Naive thymus-derived CD4-positive, alpha-beta T cell (primary cell): ENCODE data around the gene RAB40C. TPM values are rescaled to one million over a fixed set of nuclear protein-coding genes. Genes with fewer than 3 reads are reported as not detected.
"Not testable (repeated sequence)": the region's sequence is repeated elsewhere in the genome, so short reads cannot be mapped to it uniquely, and the experiment has no call there.

Experiments used
- ATAC-seq: fragments of 150-1000 bp; cut with Tn5 transposase; 2 replicates; pipeline ENCODE4 v1.10.0; 2021; ENCODE audit warnings: mild to moderate bottlenecking, moderate library complexity
- CTCF ChIA-PET: fragments of 350-600 bp; sonication (Branson Sonifier 250); formaldehyde crosslinking; loops from one replicate; lab custom pipeline; 2021; ENCODE audit warnings: antibody characterized with exemption; lab: Charles Lee
- POLR2A ChIA-PET: fragments of 350-600 bp; sonication (Branson Sonifier 250); formaldehyde crosslinking; loops from one replicate; lab custom pipeline; 2021; ENCODE audit warnings: antibody characterized with exemption, inconsistent platforms; lab: Charles Lee
- DNase-seq, 9 donors: peaks; one replicate each; pipeline versions ENCODE4 v3.0.0 to v3.0.0-alpha.2; 2020 to 2022; ENCODE audit warnings: mixed read lengths in 1 of 9
- H3K27ac ChIP-seq: one replicate; pipeline ENCODE4 v1.7.0; 2013; ENCODE audit warnings: mild to moderate bottlenecking, low read depth, low read length, moderate library complexity
- H3K27me3 ChIP-seq, 2 donors: one replicate each; pipeline ENCODE4 v1.7.0; 2013; ENCODE audit warnings: low read length in 2 of 2, mild to moderate bottlenecking in 2 of 2, moderate library complexity in 2 of 2; ENCODE audit not compliant: control insufficient read depth in 2 of 2, insufficient read depth in 2 of 2
- H3K36me3 ChIP-seq, 3 experiments: 1 replicate in 2 of 3; 2 replicates in 1 of 3; pipeline ENCODE4 v1.7.0; 2013; ENCODE audit warnings: low read length in 3 of 3, mild to moderate bottlenecking in 3 of 3, moderate library complexity in 1 of 3; ENCODE audit not compliant: insufficient read depth in 3 of 3, control insufficient read depth in 2 of 3
- H3K4me1 ChIP-seq, 2 donors: one replicate each; pipeline ENCODE4 v1.7.0; 2013; ENCODE audit warnings: low read length in 2 of 2, mild to moderate bottlenecking in 2 of 2, moderate library complexity in 1 of 2; ENCODE audit not compliant: control insufficient read depth in 2 of 2, insufficient read depth in 2 of 2
- H3K4me3 ChIP-seq: 2 replicates; pipeline ENCODE4 v1.7.0; 2013; ENCODE audit warnings: mild to moderate bottlenecking, low read length
- H3K9me3 ChIP-seq, 3 experiments: 1 replicate in 2 of 3; 2 replicates in 1 of 3; pipeline ENCODE4 v1.7.0; 2013; ENCODE audit warnings: low read length in 3 of 3; ENCODE audit not compliant: control insufficient read depth in 2 of 3
- H3K27ac Mint-ChIP-seq, 9 donors: one replicate each; pipeline ENCODE4 v1.8.0; 2020 to 2022; ENCODE audit warnings: mixed read lengths in 9 of 9, mild to moderate bottlenecking in 8 of 9, moderate library complexity in 5 of 9, inconsistent platforms in 2 of 9
- H3K27me3 Mint-ChIP-seq, 5 donors: one replicate each; pipeline ENCODE4 v1.8.0; 2021 to 2022; ENCODE audit warnings: mixed read lengths in 5 of 5, mild to moderate bottlenecking in 1 of 5
- H3K36me3 Mint-ChIP-seq, 5 donors: one replicate each; pipeline ENCODE4 v1.8.0; 2020 to 2022; ENCODE audit warnings: mixed read lengths in 5 of 5, mild to moderate bottlenecking in 3 of 5, inconsistent platforms in 1 of 5
- H3K4me1 Mint-ChIP-seq, 7 donors: one replicate each; pipeline ENCODE4 v1.8.0; 2020 to 2022; ENCODE audit warnings: mixed read lengths in 7 of 7, mild to moderate bottlenecking in 3 of 7, inconsistent platforms in 1 of 7
- H3K4me3 Mint-ChIP-seq, 10 donors: one replicate each; pipeline ENCODE4 v1.8.0; 2020 to 2022; ENCODE audit warnings: mild to moderate bottlenecking in 10 of 10, mixed read lengths in 10 of 10, moderate library complexity in 6 of 10, inconsistent platforms in 2 of 10
- H3K9me3 Mint-ChIP-seq, 11 donors: one replicate each; pipeline ENCODE4 v1.8.0; 2020 to 2022; ENCODE audit warnings: mixed read lengths in 11 of 11, mild to moderate bottlenecking in 4 of 11, inconsistent platforms in 1 of 11, moderate library complexity in 1 of 11
- intact Hi-C, 2 donors: fragments of 100-400 bp; cut with micrococcal nuclease; formaldehyde crosslinking; loops; one replicate each; pipeline ENCODE4 v1.15.1; 2023
- polyA plus RNA-seq, 2 donors: library from polyadenylated mRNA; unstranded; fragments of 300-500 nt; fragmentation: Illumina TruSeq; gene quantifications; one replicate each; pipeline ENCODE4 v1.2.3, GENCODE V29; 2021
- total RNA-seq, 6 experiments: library from RNA in 5 of 6; stranded (reverse) in 5 of 6; gene quantifications; 1 replicate in 5 of 6; 2 replicates in 1 of 6; pipeline ENCODE4 v1.2.3 and lab custom pipeline; 2021 to 2026

The RAB40C gene
- total and polyA plus RNA-seq, 7 experiments from 2014 or later: 7.9 to 23.2 (median 17.5) TPM

GRCh38 chr16:595094-595528 is 5.2 kb downstream of the RAB40C start:
- DNase-seq (no peak), ATAC-seq (no peak)
- peaks cover 14 to 43% (median 34%) of the 10 kb centered on the region in 7 donors for H3K4me1 Mint-ChIP-seq
- H3K36me3 Mint-ChIP-seq: peaks cover 0 to 15% (median 0%) of the 10 kb centered on the region in 5 donors
- H3K4me3 Mint-ChIP-seq: no peak overlapping the region
- POLR2A ChIA-PET: no interaction called here
- Histone ChIP-seq H3K27ac (no peak overlapping the region), H3K4me1 (peaks cover 8 to 9% of the 10 kb centered on the region in 2 donors), H3K36me3 (peaks cover 0 to 16% (median 0%) of the 10 kb centered on the region in 3 experiments), H3K4me3 (no peak overlapping the region), H3K27me3 (no peaks in the 10 kb centered on the region), H3K9me3 (no peaks in the 10 kb centered on the region)
- H3K9me3 Mint-ChIP-seq: no peaks in the 10 kb centered on the region
- H3K27ac Mint-ChIP-seq: no peak overlapping the region
- intact Hi-C loops: no loop called here
- no peaks in the 10 kb centered on the region for H3K27me3 Mint-ChIP-seq
- CTCF ChIA-PET: no interaction called here

GRCh38 chr16:595942-596735 is 6.3 kb downstream of the RAB40C start:
- Histone ChIP-seq H3K4me3 (no peak overlapping the region), H3K36me3 (peaks cover 0 to 16% (median 0%) of the 10 kb centered on the region in 3 experiments), H3K4me1 (peaks cover under 1% of the 10 kb centered on the region in 2 donors), H3K9me3 (no peaks in the 10 kb centered on the region), H3K27ac (no peak overlapping the region), H3K27me3 (no peaks in the 10 kb centered on the region)
- Mint-ChIP-seq H3K36me3 (peaks cover 0 to 12% (median 0%) of the 10 kb centered on the region in 5 donors), H3K27ac (peak overlapping the region in 1 of 9 donors; percentile 41), H3K9me3 (no peaks in the 10 kb centered on the region), H3K4me1 (peaks cover 8 to 38% (median 26%) of the 10 kb centered on the region in 7 donors), H3K4me3 (no peak overlapping the region), H3K27me3 (no peaks in the 10 kb centered on the region)
- ATAC-seq: no peak
- CTCF ChIA-PET: no interaction called here
- no peak for DNase-seq
- POLR2A ChIA-PET: no interaction called here
- intact Hi-C loops: no loop called here

DNA sequence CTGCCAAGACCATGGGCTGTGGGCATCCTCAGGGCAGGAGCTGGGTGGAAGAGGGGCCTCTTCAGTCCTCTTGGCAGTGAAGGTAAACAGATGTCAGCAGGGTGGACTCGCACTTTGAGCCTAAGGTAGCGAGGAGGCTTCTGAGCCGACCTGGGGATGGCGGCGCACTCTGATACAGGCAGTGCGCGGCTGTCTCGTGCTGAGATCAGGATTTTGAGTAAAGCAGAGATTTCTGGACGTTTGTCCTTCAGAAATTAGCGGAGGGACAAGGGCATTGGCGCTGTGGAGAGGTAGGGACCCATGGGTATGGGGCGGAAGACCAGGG is 6.8 kb downstream of the RAB40C start:
- Histone ChIP-seq H3K27ac (no peak overlapping the region), H3K36me3 (peaks cover 0 to 16% (median 0%) of the 10 kb centered on the region in 3 experiments), H3K27me3 (no peaks in the 10 kb centered on the region), H3K4me1 (no peaks in the 10 kb centered on the region), H3K9me3 (no peaks in the 10 kb centered on the region), H3K4me3 (no peak overlapping the region)
- peaks cover 0 to 13% (median 0%) of the 10 kb centered on the region in 5 donors for H3K36me3 Mint-ChIP-seq
- H3K27ac Mint-ChIP-seq: peak overlapping the region in 1 of 9 donors; percentile 41
- ChIA-PET POLR2A (no interaction called here), CTCF (no interaction called here)
- ATAC-seq (no peak), DNase-seq (no peak)
- H3K27me3 Mint-ChIP-seq: no peaks in the 10 kb centered on the region
- peaks cover 6 to 35% (median 21%) of the 10 kb centered on the region in 7 donors for H3K4me1 Mint-ChIP-seq
- intact Hi-C loops: no loop called here
- no peak overlapping the region for H3K4me3 Mint-ChIP-seq
- H3K9me3 Mint-ChIP-seq: no peaks in the 10 kb centered on the region

DNA sequence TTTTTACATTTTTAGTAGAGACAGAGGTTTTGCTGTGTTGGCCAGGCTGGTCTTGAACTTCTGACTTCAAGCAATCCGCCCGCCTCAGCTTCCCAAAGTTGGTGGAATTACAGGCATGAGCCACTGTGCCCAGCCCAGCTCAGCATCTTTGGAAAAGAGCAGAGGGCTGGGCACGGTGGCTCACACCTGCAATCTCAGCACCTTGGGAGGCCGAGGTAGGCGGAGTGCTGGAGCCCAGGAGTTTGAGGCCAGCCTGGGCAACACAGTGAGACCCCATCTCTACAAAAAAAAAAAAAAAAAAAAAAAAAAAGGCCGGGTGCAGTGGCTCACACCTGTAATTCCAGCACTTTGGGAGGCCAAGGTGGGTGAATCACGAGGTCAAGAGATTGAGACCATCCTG is 7.8 kb downstream of the RAB40C start:
- not testable (repeated sequence) for H3K27me3 Mint-ChIP-seq

DNA sequence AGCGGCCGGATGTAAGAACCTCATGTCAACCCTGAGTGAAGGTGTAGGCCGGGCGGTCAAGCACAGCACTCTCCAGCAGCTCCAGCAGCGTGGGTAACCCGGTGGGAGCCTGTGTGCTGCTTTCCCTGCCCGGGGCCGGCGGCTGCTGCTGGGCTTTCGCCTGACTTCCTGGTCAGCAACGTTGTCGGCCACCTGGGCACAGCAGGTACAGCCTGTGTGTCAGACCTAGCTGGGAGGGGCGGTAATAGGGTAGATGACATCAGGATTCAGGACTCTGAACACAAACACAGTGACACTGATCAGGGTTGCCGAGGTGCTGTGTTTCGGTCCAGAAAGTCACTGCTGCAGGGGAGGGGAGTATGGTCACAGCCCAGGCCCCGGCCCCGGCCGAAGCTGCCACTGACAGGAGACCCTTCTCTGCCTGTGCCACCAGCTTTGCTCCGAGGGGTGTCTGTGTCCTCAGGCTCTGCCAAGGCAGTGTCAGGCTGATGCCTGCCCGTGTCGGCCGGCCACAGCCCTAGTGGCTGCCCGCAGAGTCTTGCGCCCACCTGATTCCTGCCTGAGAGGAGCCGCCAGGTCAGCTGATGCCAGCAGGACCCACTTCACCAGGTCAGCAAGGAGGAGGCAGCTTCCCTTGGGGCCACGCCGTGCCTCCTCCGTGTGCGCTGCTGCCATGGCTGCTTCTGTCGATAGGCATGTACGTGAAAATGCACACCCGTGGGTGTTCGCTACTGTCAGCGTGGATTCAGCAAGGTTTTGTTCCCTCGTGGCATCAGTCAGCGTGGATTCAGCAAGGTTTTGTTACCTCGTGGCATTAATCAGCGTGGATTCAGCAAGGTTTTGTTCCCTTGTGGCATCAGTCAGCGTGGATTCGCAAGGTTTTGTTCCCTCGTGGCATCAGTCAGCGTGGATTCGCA is 9.2 kb downstream of the RAB40C start:
- DNase-seq (no peak), ATAC-seq (no peak)
- Histone ChIP-seq H3K27ac (no peak overlapping the region), H3K27me3 (no peaks in the 10 kb centered on the region), H3K36me3 (peaks cover 0 to 13% (median 0%) of the 10 kb centered on the region in 3 experiments), H3K4me1 (no peaks in the 10 kb centered on the region), H3K4me3 (no peak overlapping the region), H3K9me3 (no peaks in the 10 kb centered on the region)
- intact Hi-C loops: no loop called here
- peaks cover 0 to 12% (median 0%) of the 10 kb centered on the region in 5 donors for H3K36me3 Mint-ChIP-seq
- H3K4me1 Mint-ChIP-seq: peaks cover 3 to 31% (median 20%) of the 10 kb centered on the region in 7 donors
- H3K9me3 Mint-ChIP-seq: no peaks in the 10 kb centered on the region
- CTCF ChIA-PET: no interaction called here
- H3K27me3 Mint-ChIP-seq: no peaks in the 10 kb centered on the region
- POLR2A ChIA-PET: no interaction called here
- peak overlapping the region in 1 of 9 donors; percentile 56 for H3K27ac Mint-ChIP-seq
- no peak overlapping the region for H3K4me3 Mint-ChIP-seq

More for the DNA sequence above, 7.8 kb downstream of the RAB40C start:
- DNase-seq, H3K27me3 ChIP-seq, H3K4me3 Mint-ChIP-seq, H3K9me3 ChIP-seq, H3K4me1 ChIP-seq, ATAC-seq, POLR2A ChIA-PET, H3K27ac ChIP-seq, H3K4me3 ChIP-seq, intact Hi-C loops, H3K27ac Mint-ChIP-seq, H3K9me3 Mint-ChIP-seq, CTCF ChIA-PET: not testable (repeated sequence)
- peaks cover 4 to 28% (median 19%) of the 10 kb centered on the region in 7 donors for H3K4me1 Mint-ChIP-seq
- H3K36me3 Mint-ChIP-seq: peaks cover 0 to 13% (median 0%) of the 10 kb centered on the region in 5 donors
- peaks cover 0 to 16% (median 0%) of the 10 kb centered on the region in 3 experiments for H3K36me3 ChIP-seq

- ChIA-PET CTCF (interaction anchor here (1.3 kb wide), 1 partner anchor 24 kb away, joined by 10 read pairs; no protein-coding TSS in a partner anchor), POLR2A (interaction anchor here (0.7 kb wide), 1 partner anchor 35 kb away, joined by 4 read pairs; the partner anchor contains the start of gene METTL26)
- Histone ChIP-seq H3K4me3 (no peak overlapping the region), H3K36me3 (peaks cover 0 to 10% (median 0%) of the 10 kb centered on the region in 3 experiments), H3K9me3 (peaks cover 0 to 4% (median 0%) of the 10 kb centered on the region in 3 experiments), H3K27ac (no peak overlapping the region), H3K4me1 (no peaks in the 10 kb centered on the region), H3K27me3 (no peaks in the 10 kb centered on the region)
- Mint-ChIP-seq H3K4me1 (peaks cover 3 to 24% (median 18%) of the 10 kb centered on the region in 7 donors), H3K9me3 (no peaks in the 10 kb centered on the region), H3K27me3 (no peaks in the 10 kb centered on the region), H3K27ac (no peak overlapping the region), H3K36me3 (peaks cover 0 to 14% (median 0%) of the 10 kb centered on the region in 5 donors), H3K4me3 (no peak overlapping the region)
- ATAC-seq: no peak
- intact Hi-C loops: no loop called here
- DNase-seq: no peak
Observed at GRCh38 chr16:600781-601180, 10.9 kb downstream of the RAB40C start.
